K562 (cell line): ENCODE data around the gene SARS1. TPM values are rescaled to one million over a fixed set of nuclear protein-coding genes. Genes with fewer than 3 reads are reported as not detected.

ENCODE experiments used
- ASH1L ChIP-seq: fragments of 450-650 bp; IDR thresholded peaks from 2 replicates; pipeline ENCODE4 v1.6.1; 2018; ENCODE audit warnings: borderline replicate concordance, mild to moderate bottlenecking, low read depth; ENCODE audit not compliant: partially characterized antibody
- CBFA2T3 ChIP-seq: fragments of 450-650 bp; IDR thresholded peaks from 2 replicates; pipeline ENCODE4 v1.6.1; 2017
- E4F1 ChIP-seq: fragments of 250-450 bp; sonication (Bioruptor Pico); IDR thresholded peaks from 2 replicates; pipeline ENCODE4 v1.5.0; 2021; ENCODE audit warnings: mild to moderate bottlenecking, borderline replicate concordance
- ELK1 ChIP-seq: sonication (generic); formaldehyde crosslinking; IDR thresholded peaks from 2 replicates; pipeline ENCODE4 v1.8.1; 2022; ENCODE audit warnings: missing genetic modification reagents
- ERF ChIP-seq: fragments of 450-650 bp; formaldehyde crosslinking; IDR thresholded peaks from 2 replicates; pipeline ENCODE4 v1.4.0; 2020; ENCODE audit warnings: mild to moderate bottlenecking, mixed read lengths
- FOXM1 ChIP-seq, 2 experiments: fragments of 450-650 bp in 1 of 2; sonication (generic) in 1 of 2; formaldehyde crosslinking in 1 of 2; IDR thresholded peaks; 2 replicates each; pipeline versions ENCODE4 v1.6.1 to v1.9.0; 2017 to 2022; ENCODE audit warnings: low read depth in 2 of 2, mild to moderate bottlenecking in 2 of 2, missing genetic modification reagents in 1 of 2, moderate library complexity in 1 of 2
- FUS ChIP-seq: fragments of 200-400 bp; formaldehyde crosslinking; optimal IDR thresholded peaks from 2 replicates; pipeline ENCODE3; 2017; ENCODE audit warnings: low read depth, low read length
- GTF2E2 ChIP-seq: fragments of 200-800 bp; sonication (Bioruptor generic); IDR thresholded peaks from 2 replicates; pipeline ENCODE4 v1.6.1; 2016; ENCODE audit warnings: missing genetic modification characterization, missing compliant biosample characterization
- HCFC1 ChIP-seq: IDR thresholded peaks from 2 replicates; pipeline ENCODE4 v1.6.1; 2012; ENCODE audit warnings: low read depth, low read length, improper control_type of control experiment
- HSF4 ChIP-seq: fragments of 250-450 bp; sonication (Bioruptor Pico); IDR thresholded peaks from 2 replicates; pipeline ENCODE4 v2.1.2; 2022; ENCODE audit warnings: mild to moderate bottlenecking, moderate library complexity, borderline replicate concordance
- IRF2 ChIP-seq: sonication (generic); formaldehyde crosslinking; IDR thresholded peaks from 2 replicates; pipeline ENCODE4 v1.8.1; 2022; ENCODE audit warnings: mild to moderate bottlenecking, missing genetic modification reagents
- SREBF2 ChIP-seq: sonication (generic); formaldehyde crosslinking; IDR thresholded peaks from 2 replicates; pipeline ENCODE4 v1.4.0; 2020; ENCODE audit warnings: mild to moderate bottlenecking, missing genetic modification reagents
- ZNF12 ChIP-seq: sonication (generic); formaldehyde crosslinking; IDR thresholded peaks from 2 replicates; pipeline ENCODE4 v1.4.0; 2020; ENCODE audit warnings: mild to moderate bottlenecking, missing genetic modification reagents
- ZNF174 ChIP-seq: fragments of 250-450 bp; sonication (Bioruptor Pico); IDR thresholded peaks from 2 replicates; pipeline ENCODE4 v1.4.0; 2020; ENCODE audit warnings: mild to moderate bottlenecking
- ZNF707 ChIP-seq: fragments of 250-450 bp; sonication (Bioruptor Pico); conservative IDR thresholded peaks from 2 replicates; pipeline ENCODE4 v1.8.0; 2022; ENCODE audit warnings: inconsistent platforms, mild to moderate bottlenecking, moderate library complexity
- polyA plus RNA-seq, 8 experiments: library from polyadenylated mRNA; depleted of rRNA in 4 of 8; stranded (reverse) in 5 of 8; unstranded in 3 of 8; fragments of >200 nt; fragmentation: Nextera tagmentation in 2 of 8; fragmentation: Illumina TruSeq in 1 of 8; extraction: Ambion mirVana in 2 of 8; extraction: Trizol in 1 of 8; gene quantifications; 2 replicates each; pipeline versions ENCODE4 v1.2.1 to v1.2.3, GENCODE V29; 2011 to 2014; ENCODE audit warnings: inconsistent platforms in 1 of 8, missing spikeins in 1 of 8
- total RNA-seq, 7 experiments: library from RNA; depleted of rRNA in 6 of 7; stranded (reverse); fragments of >200 nt in 6 of 7; fragmentation: Illumina TruSeq in 2 of 7; extraction: Trizol in 2 of 7; gene quantifications; 2 replicates each; pipeline versions ENCODE4 v1.2.1 to v1.2.3, GENCODE V29; 2011 to 2021; ENCODE audit warnings: low replicate concordance in 1 of 7
- TF ChIP-seq, protein P1 (sequence below): sonication (generic); formaldehyde crosslinking; IDR thresholded peaks from 2 replicates; pipeline ENCODE4 v1.8.0; 2022; ENCODE audit warnings: mild to moderate bottlenecking, missing genetic modification reagents
- TF ChIP-seq, protein P2 (sequence below): sonication (generic); formaldehyde crosslinking; IDR thresholded peaks from 2 replicates; pipeline ENCODE4 v1.8.1; 2023; ENCODE audit warnings: missing genetic modification reagents, mild to moderate bottlenecking, borderline replicate concordance

Gene SARS1
- total and polyA plus RNA-seq, 9 of the 15 experiments (the other 6 are each of a cell fraction or from before 2014, with no cell fraction given), result 221 to 623 (median 254) TPM

DNA sequence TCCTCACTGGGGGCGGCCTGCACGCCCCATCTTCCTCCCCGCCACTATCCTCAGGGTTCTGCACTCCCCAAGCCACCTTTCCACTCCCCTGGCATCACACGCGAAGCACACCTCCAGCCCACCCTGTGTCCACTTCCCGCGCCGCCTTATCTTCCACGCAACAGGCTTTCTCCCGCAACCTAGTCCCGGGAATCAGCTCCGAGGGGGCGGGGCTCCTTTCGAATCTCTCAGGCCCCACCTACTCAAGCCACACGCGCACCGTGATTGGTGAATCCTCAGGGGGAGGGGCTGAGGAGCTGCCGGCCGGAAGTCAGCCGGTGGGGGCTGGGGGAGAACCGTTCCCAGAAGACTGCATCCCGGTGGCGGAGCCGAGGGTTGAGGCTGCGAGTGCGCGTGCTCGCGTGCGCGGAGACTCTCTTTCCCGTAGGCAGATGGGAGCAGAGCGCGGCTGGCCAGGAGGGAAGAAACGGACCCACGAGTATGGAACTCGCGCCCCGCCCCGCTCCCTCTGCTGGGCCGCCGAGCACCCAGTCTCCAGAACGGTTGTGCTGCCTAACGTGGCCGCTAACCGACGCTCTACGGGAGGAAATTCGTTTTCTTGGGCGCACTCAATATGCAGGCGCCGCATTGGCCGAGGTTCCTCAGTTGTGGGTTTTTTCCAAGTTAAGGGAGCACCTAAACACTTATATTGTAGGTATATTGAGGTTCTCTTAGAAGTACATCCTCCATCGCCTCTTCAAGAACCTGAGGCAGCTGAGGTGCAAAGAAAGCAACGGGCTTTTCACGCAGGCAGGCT lies 69.4 kb downstream of the SARS1 start, which contains the start of gene PSRC1 (continued):
- TF ChIP-seq, protein P1, sequence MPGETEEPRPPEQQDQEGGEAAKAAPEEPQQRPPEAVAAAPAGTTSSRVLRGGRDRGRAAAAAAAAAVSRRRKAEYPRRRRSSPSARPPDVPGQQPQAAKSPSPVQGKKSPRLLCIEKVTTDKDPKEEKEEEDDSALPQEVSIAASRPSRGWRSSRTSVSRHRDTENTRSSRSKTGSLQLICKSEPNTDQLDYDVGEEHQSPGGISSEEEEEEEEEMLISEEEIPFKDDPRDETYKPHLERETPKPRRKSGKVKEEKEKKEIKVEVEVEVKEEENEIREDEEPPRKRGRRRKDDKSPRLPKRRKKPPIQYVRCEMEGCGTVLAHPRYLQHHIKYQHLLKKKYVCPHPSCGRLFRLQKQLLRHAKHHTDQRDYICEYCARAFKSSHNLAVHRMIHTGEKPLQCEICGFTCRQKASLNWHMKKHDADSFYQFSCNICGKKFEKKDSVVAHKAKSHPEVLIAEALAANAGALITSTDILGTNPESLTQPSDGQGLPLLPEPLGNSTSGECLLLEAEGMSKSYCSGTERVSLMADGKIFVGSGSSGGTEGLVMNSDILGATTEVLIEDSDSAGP (CRISPR knock-in tag), result 0 out of 2 replicates have a peak, but pooled peaks have one; percentile 35
- TF ChIP-seq FUS, result no peak
- TF ChIP-seq GTF2E2, result no peak
- no peak for TF ChIP-seq E4F1 (CRISPR knock-in tag)
- TF ChIP-seq ASH1L, result no peak
- TF ChIP-seq SREBF2 (CRISPR knock-in tag), result no peak
- TF ChIP-seq, protein P2, sequence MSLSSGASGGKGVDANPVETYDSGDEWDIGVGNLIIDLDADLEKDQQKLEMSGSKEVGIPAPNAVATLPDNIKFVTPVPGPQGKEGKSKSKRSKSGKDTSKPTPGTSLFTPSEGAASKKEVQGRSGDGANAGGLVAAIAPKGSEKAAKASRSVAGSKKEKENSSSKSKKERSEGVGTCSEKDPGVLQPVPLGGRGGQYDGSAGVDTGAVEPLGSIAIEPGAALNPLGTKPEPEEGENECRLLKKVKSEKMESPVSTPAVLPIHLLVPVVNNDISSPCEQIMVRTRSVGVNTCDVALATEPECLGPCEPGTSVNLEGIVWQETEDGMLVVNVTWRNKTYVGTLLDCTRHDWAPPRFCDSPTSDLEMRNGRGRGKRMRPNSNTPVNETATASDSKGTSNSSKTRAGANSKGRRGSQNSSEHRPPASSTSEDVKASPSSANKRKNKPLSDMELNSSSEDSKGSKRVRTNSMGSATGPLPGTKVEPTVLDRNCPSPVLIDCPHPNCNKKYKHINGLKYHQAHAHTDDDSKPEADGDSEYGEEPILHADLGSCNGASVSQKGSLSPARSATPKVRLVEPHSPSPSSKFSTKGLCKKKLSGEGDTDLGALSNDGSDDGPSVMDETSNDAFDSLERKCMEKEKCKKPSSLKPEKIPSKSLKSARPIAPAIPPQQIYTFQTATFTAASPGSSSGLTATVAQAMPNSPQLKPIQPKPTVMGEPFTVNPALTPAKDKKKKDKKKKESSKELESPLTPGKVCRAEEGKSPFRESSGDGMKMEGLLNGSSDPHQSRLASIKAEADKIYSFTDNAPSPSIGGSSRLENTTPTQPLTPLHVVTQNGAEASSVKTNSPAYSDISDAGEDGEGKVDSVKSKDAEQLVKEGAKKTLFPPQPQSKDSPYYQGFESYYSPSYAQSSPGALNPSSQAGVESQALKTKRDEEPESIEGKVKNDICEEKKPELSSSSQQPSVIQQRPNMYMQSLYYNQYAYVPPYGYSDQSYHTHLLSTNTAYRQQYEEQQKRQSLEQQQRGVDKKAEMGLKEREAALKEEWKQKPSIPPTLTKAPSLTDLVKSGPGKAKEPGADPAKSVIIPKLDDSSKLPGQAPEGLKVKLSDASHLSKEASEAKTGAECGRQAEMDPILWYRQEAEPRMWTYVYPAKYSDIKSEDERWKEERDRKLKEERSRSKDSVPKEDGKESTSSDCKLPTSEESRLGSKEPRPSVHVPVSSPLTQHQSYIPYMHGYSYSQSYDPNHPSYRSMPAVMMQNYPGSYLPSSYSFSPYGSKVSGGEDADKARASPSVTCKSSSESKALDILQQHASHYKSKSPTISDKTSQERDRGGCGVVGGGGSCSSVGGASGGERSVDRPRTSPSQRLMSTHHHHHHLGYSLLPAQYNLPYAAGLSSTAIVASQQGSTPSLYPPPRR (CRISPR knock-in tag), result 0 out of 2 replicates have a peak, but pooled peaks have one; percentile 24
- peak; percentile 88 for TF ChIP-seq FOXM1 (IDR thresholded peaks at IDR 0.05; ENCODE audit: low read depth)
- peak; percentile 79; the same call in 1 of the 2 replicates for TF ChIP-seq FOXM1 (CRISPR knock-in tag; IDR thresholded peaks at IDR 0.05; ENCODE audit: low read depth)
- no peak for TF ChIP-seq HSF4 (CRISPR knock-in tag)
- TF ChIP-seq ELK1 (CRISPR knock-in tag), result no peak
- no peak for TF ChIP-seq IRF2
- TF ChIP-seq CBFA2T3, result peak; percentile 49; the same call in 1 of the 2 replicates
- peak; percentile 36; the same call in 1 of the 2 replicates for TF ChIP-seq ZNF12 (CRISPR knock-in tag)
- 0 out of 2 replicates have a peak, but pooled peaks have one; percentile 16 for TF ChIP-seq ERF (CRISPR knock-in tag)
- no peak for TF ChIP-seq ZNF707
- no peak for TF ChIP-seq HCFC1
- no peak for TF ChIP-seq ZNF174 (CRISPR knock-in tag)
